ENCODE data around the gene MACF1. TPM values are rescaled to one million over a fixed set of nuclear protein-coding genes. Genes with fewer than 3 reads are reported as not detected.

The MACF1 gene
- total RNA-seq, 4 donors from 2014 or later, result 386 to 627 (median 576) TPM

DNA sequence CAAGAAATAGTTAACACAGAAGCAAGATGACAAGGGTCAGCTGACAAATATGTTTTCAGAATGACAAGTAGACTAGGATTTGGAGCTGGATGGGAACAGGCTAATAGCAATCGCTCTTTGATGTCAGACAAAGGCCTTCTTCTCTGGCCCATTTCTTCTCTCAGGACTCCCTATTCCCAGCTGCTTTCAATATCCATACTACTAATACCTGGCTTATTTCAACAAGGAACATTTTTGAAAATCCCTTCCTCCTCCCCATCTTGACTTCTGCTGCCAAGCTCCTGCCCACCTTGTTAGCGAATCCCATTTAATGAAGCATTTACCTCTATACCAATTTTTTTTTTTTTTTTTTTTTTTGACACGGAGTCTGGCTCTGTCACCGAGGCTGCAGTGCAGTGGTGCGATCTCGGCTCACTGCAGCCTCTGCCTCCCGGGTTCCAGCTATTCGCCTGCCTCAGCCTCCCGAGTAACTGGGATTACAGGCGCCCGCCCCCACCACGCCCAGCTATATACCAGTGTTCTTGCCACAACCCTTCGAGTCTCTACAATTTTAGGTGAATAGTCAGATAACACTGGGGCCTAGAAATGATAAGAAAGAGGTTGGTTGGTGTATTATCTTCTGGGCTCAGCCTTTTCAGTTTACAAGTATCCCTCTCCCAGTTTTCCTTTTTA lies 68.4 kb downstream of the MACF1 start:
- intact Hi-C loops (cut with DNase I), result no loop called here
- no peak for DNase-seq (ENCODE audit: extremely low spot score)
- WGBS, result 88% methylated on average over 13 of the region's 13 CpGs
- Histone ChIP-seq H3K4me3 (peak overlapping the region in 2 of 4 donors; percentile 3 to 13), H3K4me1 (peaks cover 51 to 85% (median 76%) of the 10 kb centered on the region in 4 donors), H3K27ac (replicated peaks in 1 of 4) (peak overlapping the region; percentile 62 to 87 (median 86)), H3K36me3 (peaks cover 0 to 4% (median 0%) of the 10 kb centered on the region in 4 donors), H3K9me3 (no peaks in the 10 kb centered on the region), H3K27me3 (no peaks in the 10 kb centered on the region)
- TF ChIP-seq POLR2AphosphoS5 (IDR thresholded peaks at IDR 0.05) (no peak), EP300 (IDR thresholded peaks at IDR 0.05) (no peak), POLR2A (IDR thresholded peaks at IDR 0.05; ENCODE audit: low read depth) (no peak)
- TF ChIP-seq, protein P1, sequence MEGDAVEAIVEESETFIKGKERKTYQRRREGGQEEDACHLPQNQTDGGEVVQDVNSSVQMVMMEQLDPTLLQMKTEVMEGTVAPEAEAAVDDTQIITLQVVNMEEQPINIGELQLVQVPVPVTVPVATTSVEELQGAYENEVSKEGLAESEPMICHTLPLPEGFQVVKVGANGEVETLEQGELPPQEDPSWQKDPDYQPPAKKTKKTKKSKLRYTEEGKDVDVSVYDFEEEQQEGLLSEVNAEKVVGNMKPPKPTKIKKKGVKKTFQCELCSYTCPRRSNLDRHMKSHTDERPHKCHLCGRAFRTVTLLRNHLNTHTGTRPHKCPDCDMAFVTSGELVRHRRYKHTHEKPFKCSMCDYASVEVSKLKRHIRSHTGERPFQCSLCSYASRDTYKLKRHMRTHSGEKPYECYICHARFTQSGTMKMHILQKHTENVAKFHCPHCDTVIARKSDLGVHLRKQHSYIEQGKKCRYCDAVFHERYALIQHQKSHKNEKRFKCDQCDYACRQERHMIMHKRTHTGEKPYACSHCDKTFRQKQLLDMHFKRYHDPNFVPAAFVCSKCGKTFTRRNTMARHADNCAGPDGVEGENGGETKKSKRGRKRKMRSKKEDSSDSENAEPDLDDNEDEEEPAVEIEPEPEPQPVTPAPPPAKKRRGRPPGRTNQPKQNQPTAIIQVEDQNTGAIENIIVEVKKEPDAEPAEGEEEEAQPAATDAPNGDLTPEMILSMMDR (IDR thresholded peaks at IDR 0.05), result no peak

DNA sequence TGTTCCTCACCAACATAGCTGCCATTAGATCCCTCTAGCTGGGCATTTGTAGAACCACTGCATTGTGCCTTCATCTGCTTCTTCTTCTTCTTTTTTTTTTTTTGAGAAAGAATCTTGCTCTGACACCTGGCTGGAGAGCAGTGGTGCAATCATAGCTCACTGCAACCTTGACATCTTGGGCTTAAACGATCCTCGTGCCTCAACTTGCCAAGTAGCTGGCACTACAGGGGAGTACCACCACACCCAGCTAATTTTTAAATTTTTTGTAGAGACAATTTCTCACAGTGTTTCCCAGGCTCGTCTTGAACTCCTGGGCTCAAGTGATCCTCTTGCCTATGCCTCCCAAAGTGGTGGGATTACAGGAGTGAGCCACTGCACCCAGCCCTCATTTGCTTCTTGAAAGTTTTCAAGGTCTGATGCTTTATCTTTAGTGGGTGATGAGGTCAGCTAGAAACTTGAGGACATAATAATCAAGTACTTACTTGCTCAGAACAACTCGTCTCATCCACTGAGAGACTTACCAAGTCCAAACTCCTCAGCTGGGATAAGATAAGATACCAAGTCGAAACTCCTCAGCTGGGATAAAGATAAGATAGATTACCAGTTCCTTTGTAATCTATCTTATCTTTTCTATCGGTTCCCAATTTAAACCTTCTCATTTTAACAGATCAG lies 71.5 kb downstream of the MACF1 start:
- intact Hi-C loops (cut with DNase I), result no loop called here
- Histone ChIP-seq H3K4me3 (no peak overlapping the region), H3K4me1 (peaks cover 31 to 76% (median 69%) of the 10 kb centered on the region in 4 donors), H3K9me3 (no peaks in the 10 kb centered on the region), H3K36me3 (no peaks in the 10 kb centered on the region), H3K27ac (replicated peaks in 1 of 4) (peak overlapping the region in 1 of 4 donors; percentile 23), H3K27me3 (no peaks in the 10 kb centered on the region)
- no peak for DNase-seq (ENCODE audit: extremely low spot score)
- 84% methylated on average over 6 of the region's 6 CpGs for WGBS
- TF ChIP-seq POLR2AphosphoS5 (IDR thresholded peaks at IDR 0.05) (no peak), POLR2A (IDR thresholded peaks at IDR 0.05; ENCODE audit: low read depth) (no peak), EP300 (IDR thresholded peaks at IDR 0.05) (no peak)
- TF ChIP-seq, protein P1 (IDR thresholded peaks at IDR 0.05), result no peak

DNA sequence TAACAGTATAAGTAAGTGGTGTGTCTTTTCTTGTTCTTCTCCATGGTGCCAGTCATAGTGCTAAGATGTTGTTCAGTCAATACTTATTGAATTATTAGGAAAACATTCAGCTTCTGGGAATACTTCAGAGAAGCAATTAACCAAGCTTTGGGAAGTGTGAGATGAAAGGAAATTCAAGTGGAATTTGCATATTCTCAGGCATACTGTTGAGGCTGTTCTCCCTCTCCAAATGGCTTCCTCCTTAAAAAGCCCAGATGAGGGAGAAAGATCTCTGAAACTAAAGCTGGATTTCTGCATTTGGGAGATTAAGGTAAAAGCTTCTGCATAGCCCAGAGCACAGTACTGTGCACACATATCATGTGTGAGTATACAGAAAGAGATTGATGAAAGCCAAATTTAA lies 73.4 kb downstream of the MACF1 start:
- intact Hi-C loops (cut with DNase I), result no loop called here
- TF ChIP-seq, protein P1 (IDR thresholded peaks at IDR 0.05), result no peak
- TF ChIP-seq POLR2A (IDR thresholded peaks at IDR 0.05; ENCODE audit: low read depth) (no peak), EP300 (IDR thresholded peaks at IDR 0.05) (no peak), POLR2AphosphoS5 (IDR thresholded peaks at IDR 0.05) (no peak)
- Histone ChIP-seq H3K4me3 (no peak overlapping the region), H3K9me3 (no peaks in the 10 kb centered on the region), H3K4me1 (peaks cover 21 to 67% (median 60%) of the 10 kb centered on the region in 4 donors), H3K27me3 (no peaks in the 10 kb centered on the region), H3K36me3 (peaks cover 0 to 8% (median 4%) of the 10 kb centered on the region in 4 donors), H3K27ac (replicated peaks in 1 of 4) (no peak overlapping the region)
- no peak for DNase-seq (ENCODE audit: extremely low spot score)

DNA sequence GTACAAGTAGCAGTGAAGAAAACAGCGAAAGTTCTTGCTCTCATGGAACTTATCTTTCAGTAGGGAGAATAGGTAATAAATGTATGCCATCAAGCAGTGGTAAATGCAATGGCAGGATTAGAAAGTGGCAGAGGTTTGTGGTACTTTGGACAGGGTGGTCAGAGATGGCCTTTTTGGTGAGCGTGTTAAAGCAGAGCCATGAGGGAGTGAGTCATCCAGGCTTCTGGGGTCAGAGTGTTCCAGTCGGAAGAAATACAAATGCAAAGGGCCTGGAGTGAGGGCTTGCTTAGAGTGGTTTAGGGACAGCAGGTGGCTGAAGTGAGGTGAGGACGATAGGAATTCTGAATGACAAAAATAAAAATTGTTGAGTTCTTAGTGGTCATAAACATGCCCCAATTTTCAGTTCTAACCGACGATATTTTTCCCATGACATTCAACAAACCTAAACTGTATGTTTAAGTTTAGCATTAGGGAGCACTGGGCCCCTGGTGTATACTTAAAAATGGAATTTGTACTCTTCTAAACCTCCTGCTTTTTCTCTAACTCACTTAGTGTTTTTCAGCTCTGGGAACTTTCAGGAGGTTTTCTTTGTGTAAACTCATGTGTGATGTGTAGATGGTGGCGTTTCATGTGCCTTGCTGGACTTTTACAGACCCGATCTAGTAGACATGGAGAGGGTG lies 78.2 kb downstream of the MACF1 start:
- Histone ChIP-seq H3K36me3 (peaks cover 26 to 56% (median 49%) of the 10 kb centered on the region in 4 donors), H3K27me3 (no peaks in the 10 kb centered on the region), H3K27ac (replicated peaks in 1 of 4) (peak overlapping the region; percentile 32 to 69 (median 47)), H3K4me1 (peaks cover 11 to 55% (median 52%) of the 10 kb centered on the region in 4 donors), H3K4me3 (no peak overlapping the region), H3K9me3 (no peaks in the 10 kb centered on the region)
- TF ChIP-seq POLR2AphosphoS5 (IDR thresholded peaks at IDR 0.05), result peak in 1 of 2 donors; percentile 52
- TF ChIP-seq, protein P1 (IDR thresholded peaks at IDR 0.05), result no peak
- no peak for TF ChIP-seq EP300 (IDR thresholded peaks at IDR 0.05)
- TF ChIP-seq POLR2A (IDR thresholded peaks at IDR 0.05; ENCODE audit: low read depth), result no peak
- 62% methylated on average over 7 of the region's 8 CpGs for WGBS
- intact Hi-C loops (cut with DNase I), result no loop called here
- no peak for DNase-seq (ENCODE audit: extremely low spot score)

All from esophagus muscularis mucosa (tissue), 4 donors.